Epithelial cell of prostate (primary cell): ENCODE results near the gene PABPC1L.

Source experiments
- DNase-seq: peaks from one replicate; pipeline ENCODE4 v3.0.0-alpha.2; 2011; ENCODE audit warnings: low read depth, low spot score
- H3K27ac ChIP-seq: fragments of 450-650 bp; 2 replicates; pipeline ENCODE4 v1.5.1; 2017; ENCODE audit warnings: mild to moderate bottlenecking

The PABPC1L gene

GRCh38 chr20:44938637-44939036 is 28.8 kb downstream of the PABPC1L start:
- no peak for DNase-seq
- H3K27ac ChIP-seq = peak overlapping the region; percentile 33

- no peak overlapping the region for H3K27ac ChIP-seq
- no peak for DNase-seq
These were observed 31.3 kb downstream of the PABPC1L start for GRCh38 chr20:44941120-44941691.

- no peak overlapping the region for H3K27ac ChIP-seq
- no peak for DNase-seq
These were observed 32.6 kb downstream of the PABPC1L start for GRCh38 chr20:44942264-44942973.

GRCh38 chr20:44943828-44944227 is 34.0 kb downstream of the PABPC1L start:
- H3K27ac ChIP-seq = no peak overlapping the region
- DNase-seq = no peak

GRCh38 chr20:44945261-44945660 is 35.4 kb downstream of the PABPC1L start:
- no peak for DNase-seq
- H3K27ac ChIP-seq = no peak overlapping the region

GRCh38 chr20:44946271-44946852 is 36.5 kb downstream of the PABPC1L start:
- DNase-seq = no peak
- H3K27ac ChIP-seq = no peak overlapping the region

- DNase-seq = no peak
- H3K27ac ChIP-seq = no peak overlapping the region
These were observed 38.2 kb downstream of the PABPC1L start for GRCh38 chr20:44948107-44948506.

- no peak overlapping the region for H3K27ac ChIP-seq
- DNase-seq = no peak
These were observed 38.7 kb downstream of the PABPC1L start for GRCh38 chr20:44948513-44948912.

- no peak for DNase-seq
- no peak overlapping the region for H3K27ac ChIP-seq
These were observed 40.5 kb downstream of the PABPC1L start for GRCh38 chr20:44950368-44950767.

- no peak overlapping the region for H3K27ac ChIP-seq
- DNase-seq = no peak
These were observed 42.9 kb downstream of the PABPC1L start for GRCh38 chr20:44952731-44953130.

GRCh38 chr20:44954211-44954610 is 44.4 kb downstream of the PABPC1L start:
- no peak for DNase-seq
- H3K27ac ChIP-seq = no peak overlapping the region

- no peak overlapping the region for H3K27ac ChIP-seq
- DNase-seq = no peak
These were observed 45.4 kb downstream of the PABPC1L start for GRCh38 chr20:44955270-44955669.

- H3K27ac ChIP-seq = peak overlapping the region; percentile 15
- DNase-seq = no peak
These were observed 46.5 kb downstream of the PABPC1L start for GRCh38 chr20:44956410-44956809.

- H3K27ac ChIP-seq = no peak overlapping the region
- DNase-seq = no peak
These were observed 48.4 kb downstream of the PABPC1L start for GRCh38 chr20:44958276-44958675.

GRCh38 chr20:44959082-44959637 is 49.3 kb downstream of the PABPC1L start:
- no peak for DNase-seq
- peak overlapping the region; percentile 95 for H3K27ac ChIP-seq

GRCh38 chr20:44959638-44960102 is 49.8 kb downstream of the PABPC1L start:
- DNase-seq = peak; percentile 60
- H3K27ac ChIP-seq = peak overlapping the region; percentile 95

- peak; percentile 48 for DNase-seq
These were observed 50.4 kb downstream of the PABPC1L start, which contains the start of gene TOMM34 for GRCh38 chr20:44960103-44960852. TOMM34 (minus strand) TSS chr20:44960397; CDS start chr20:44960333, 64 bp downstream.

GRCh38 chr20:44961011-44961869 is 51.4 kb downstream of the PABPC1L start:
- DNase-seq = no peak
- H3K27ac ChIP-seq = peak overlapping the region; percentile 95

More at GRCh38 chr20:44960103-44960852, 50.4 kb downstream of the PABPC1L start, which contains the start of gene TOMM34:
- peak within 1 kb of the TSS; percentile 95 for H3K27ac ChIP-seq

GRCh38 chr20:44961870-44962267 is 52.0 kb downstream of the PABPC1L start:
- peak overlapping the region; percentile 66 for H3K27ac ChIP-seq
- DNase-seq = no peak
